Brain microvascular endothelial cell (primary cell): ENCODE data around the gene COMMD9.

Experiments
- DNase-seq: peaks from one replicate; pipeline ENCODE4 v3.0.0-alpha.2; 2020
- H3K27ac ChIP-seq: fragments of 250-450 bp; sonication (Bioruptor Pico); 2 replicates; pipeline ENCODE4 v1.5.1; 2020; ENCODE audit warnings: mild to moderate bottlenecking, moderate library complexity
- H3K27me3 ChIP-seq: fragments of 250-450 bp; sonication (Bioruptor Pico); replicated peaks from 2 replicates; pipeline ENCODE4 v1.5.1; 2020; ENCODE audit warnings: mild to moderate bottlenecking
- H3K36me3 ChIP-seq: fragments of 250-450 bp; sonication (Bioruptor Pico); replicated peaks from 2 replicates; pipeline ENCODE4 v1.5.1; 2020; ENCODE audit warnings: mild to moderate bottlenecking
- H3K4me3 ChIP-seq: 2 replicates; pipeline ENCODE4 v1.5.1; 2011; ENCODE audit warnings: low read depth, mild to moderate bottlenecking, control low read depth, low read length, moderate library complexity
- CTCF ChIP-seq: IDR thresholded peaks from 2 replicates; pipeline ENCODE4 v1.5.1; 2011; ENCODE audit warnings: low read depth, mild to moderate bottlenecking, moderate library complexity, low read length, control low read depth, inconsistent platforms; ENCODE audit errors: missing control alignments
- in situ Hi-C: cut with HindIII; loops from 2 replicates; pipeline ENCODE4 v1.10.0; 2017; ENCODE audit warnings: low sequenced_read_pairs, low pct_ligation_motif_present

Gene COMMD9

GRCh38 chr11:36313750-36314433, 24.7 kb upstream of the COMMD9 start:
- in situ Hi-C loops = no loop called here
- H3K36me3 ChIP-seq = no peaks in the 10 kb centered on the region
- no peak overlapping the region for H3K27ac ChIP-seq
- no peak overlapping the region for H3K4me3 ChIP-seq
- TF ChIP-seq CTCF = no peak
- DNase-seq = no peak
- H3K27me3 ChIP-seq = no peaks in the 10 kb centered on the region

GRCh38 chr11:36312611-36313472, 23.6 kb upstream of the COMMD9 start:
- Histone ChIP-seq H3K27me3 (no peaks in the 10 kb centered on the region), H3K36me3 (no peaks in the 10 kb centered on the region), H3K27ac (peak overlapping the region; percentile 54), H3K4me3 (no peak overlapping the region)
- in situ Hi-C loops = no loop called here
- no peak for TF ChIP-seq CTCF
- DNase-seq = peak; percentile 79

GRCh38 chr11:36311926-36312595, 22.8 kb upstream of the COMMD9 start:
- H3K36me3 ChIP-seq = no peaks in the 10 kb centered on the region
- H3K27me3 ChIP-seq = no peaks in the 10 kb centered on the region
- no peak for DNase-seq
- no peak for TF ChIP-seq CTCF
- in situ Hi-C loops = no loop called here
- H3K27ac ChIP-seq = peak overlapping the region; percentile 54
- H3K4me3 ChIP-seq = no peak overlapping the region

GRCh38 chr11:36309779-36310178, 20.6 kb upstream of the COMMD9 start:
- TF ChIP-seq CTCF = no peak
- in situ Hi-C loops = no loop called here
- Histone ChIP-seq H3K4me3 (no peak overlapping the region), H3K27ac (peak overlapping the region; percentile 64), H3K27me3 (no peaks in the 10 kb centered on the region), H3K36me3 (no peaks in the 10 kb centered on the region)
- no peak for DNase-seq

GRCh38 chr11:36308577-36308976, 19.4 kb upstream of the COMMD9 start:
- Histone ChIP-seq H3K27me3 (no peaks in the 10 kb centered on the region), H3K36me3 (no peaks in the 10 kb centered on the region), H3K27ac (no peak overlapping the region), H3K4me3 (no peak overlapping the region)
- in situ Hi-C loops = no loop called here
- no peak for TF ChIP-seq CTCF
- DNase-seq = no peak
